ENCODE measurements around the gene TET1.

The TET1 gene

GRCh38 chr10:68602434-68602833 is 42.3 kb downstream of the TET1 start:
- TF ChIP-seq SIN3A (IDR thresholded peaks at IDR 0.05; ENCODE audit: borderline replicate concordance, insufficient read depth, low read length): no peak
- TF ChIP-seq POLR2AphosphoS5 (IDR thresholded peaks at IDR 0.05; ENCODE audit: low read depth, low read length): no peak
- TF ChIP-seq TAF1 (IDR thresholded peaks at IDR 0.05; ENCODE audit: borderline replicate concordance, insufficient read depth, low read length): no peak
- no peak for TF ChIP-seq REST (IDR thresholded peaks at IDR 0.05; ENCODE audit: insufficient read depth in 1 of 2, low read depth in 2 of 2, low read length in 2 of 2)
- no peak for TF ChIP-seq FOXP2 (optimal IDR thresholded peaks at IDR 0.05; ENCODE audit: borderline replicate concordance, extremely low read depth, extremely low read length, insufficient read depth)

GRCh38 chr10:68603766-68604165 is 43.6 kb downstream of the TET1 start:
- TF ChIP-seq REST (IDR thresholded peaks at IDR 0.05; ENCODE audit: insufficient read depth in 1 of 2, low read depth in 2 of 2, low read length in 2 of 2) (no peak), POLR2AphosphoS5 (IDR thresholded peaks at IDR 0.05; ENCODE audit: low read depth, low read length) (no peak), SIN3A (IDR thresholded peaks at IDR 0.05; ENCODE audit: borderline replicate concordance, insufficient read depth, low read length) (no peak), TAF1 (IDR thresholded peaks at IDR 0.05; ENCODE audit: borderline replicate concordance, insufficient read depth, low read length) (no peak)

- TF ChIP-seq TAF1 (IDR thresholded peaks at IDR 0.05; ENCODE audit: borderline replicate concordance, insufficient read depth, low read length) (no peak), REST (IDR thresholded peaks at IDR 0.05; ENCODE audit: insufficient read depth in 1 of 2, low read depth in 2 of 2, low read length in 2 of 2) (no peak), FOXP2 (optimal IDR thresholded peaks at IDR 0.05; ENCODE audit: borderline replicate concordance, extremely low read depth, extremely low read length, insufficient read depth) (no peak), SIN3A (IDR thresholded peaks at IDR 0.05; ENCODE audit: borderline replicate concordance, insufficient read depth, low read length) (no peak), POLR2AphosphoS5 (IDR thresholded peaks at IDR 0.05; ENCODE audit: low read depth, low read length) (no peak)
Measured at GRCh38 chr10:68604441-68604840, 44.3 kb downstream of the TET1 start.

- TF ChIP-seq TAF1 (IDR thresholded peaks at IDR 0.05; ENCODE audit: borderline replicate concordance, insufficient read depth, low read length) (no peak), POLR2AphosphoS5 (IDR thresholded peaks at IDR 0.05; ENCODE audit: low read depth, low read length) (no peak), FOXP2 (optimal IDR thresholded peaks at IDR 0.05; ENCODE audit: borderline replicate concordance, extremely low read depth, extremely low read length, insufficient read depth) (no peak), SIN3A (IDR thresholded peaks at IDR 0.05; ENCODE audit: borderline replicate concordance, insufficient read depth, low read length) (no peak), REST (IDR thresholded peaks at IDR 0.05; ENCODE audit: insufficient read depth in 1 of 2, low read depth in 2 of 2, low read length in 2 of 2) (no peak)
Measured at GRCh38 chr10:68606918-68607317, 46.8 kb downstream of the TET1 start.

- TF ChIP-seq POLR2AphosphoS5 (IDR thresholded peaks at IDR 0.05; ENCODE audit: low read depth, low read length): no peak
- TF ChIP-seq REST (IDR thresholded peaks at IDR 0.05; ENCODE audit: insufficient read depth in 1 of 2, low read depth in 2 of 2, low read length in 2 of 2): no peak
- no peak for TF ChIP-seq TAF1 (IDR thresholded peaks at IDR 0.05; ENCODE audit: borderline replicate concordance, insufficient read depth, low read length)
- TF ChIP-seq SIN3A (IDR thresholded peaks at IDR 0.05; ENCODE audit: borderline replicate concordance, insufficient read depth, low read length): no peak
- TF ChIP-seq FOXP2 (optimal IDR thresholded peaks at IDR 0.05; ENCODE audit: borderline replicate concordance, extremely low read depth, extremely low read length, insufficient read depth): no peak
Measured at GRCh38 chr10:68611227-68611626, 51.1 kb downstream of the TET1 start.

Measured in PFSK-1 (cell line).